Body of pancreas (tissue), 4 donors: ENCODE measurements around the gene TMEM221. TPM values are rescaled to one million over a fixed set of nuclear protein-coding genes. Genes with fewer than 3 reads are reported as not detected.

Experiments used
- ATAC-seq: fragments of 150-250 bp; one replicate; pipeline ENCODE4 v1.9.1; 2016
- DNase-seq, 4 donors: peaks; one replicate each; pipeline ENCODE4 v3.0.0-alpha.2; 2019
- H3K27ac ChIP-seq, 4 donors: fragments of 200-600 bp; sonication (generic); 1 replicate in 3 of 4; 2 replicates in 1 of 4; pipeline versions ENCODE4 v1.5.1 to v1.6.1; 2016 to 2019; ENCODE audit warnings: mild to moderate bottlenecking in 1 of 4, mixed read lengths in 1 of 4, moderate library complexity in 1 of 4
- H3K27me3 ChIP-seq, 2 donors: fragments of 200-600 bp; sonication (generic); one replicate each; pipeline ENCODE4 v1.6.0; 2016; ENCODE audit warnings: mild to moderate bottlenecking in 1 of 2
- H3K36me3 ChIP-seq, 2 donors: fragments of 200-600 bp; sonication (generic); replicated peaks in 1 of 2; 2 replicates each; pipeline ENCODE4 v1.5.1; 2016; ENCODE audit warnings: low read depth in 2 of 2; ENCODE audit not compliant: insufficient read depth in 1 of 2
- H3K4me1 ChIP-seq: fragments of 200-600 bp; sonication (generic); one replicate; pipeline ENCODE4 v1.6.0; 2016
- H3K4me3 ChIP-seq, 2 donors: fragments of 200-600 bp; sonication (generic); 1 replicate in 1 of 2; 2 replicates in 1 of 2; pipeline ENCODE4 v1.5.1; 2016 to 2019
- H3K9me3 ChIP-seq, 3 donors: fragments of 200-600 bp; sonication (generic); 1 replicate in 2 of 3; 2 replicates in 1 of 3; pipeline ENCODE4 v1.5.1; 2016
- POLR2A ChIP-seq, 3 donors: fragments of 450-650 bp; IDR thresholded peaks; one replicate each; pipeline ENCODE4 v1.6.1; 2016; ENCODE audit warnings: antibody characterized with exemption in 3 of 3, mild to moderate bottlenecking in 2 of 3
- WGBS, 2 donors: methylation state at CpG; one replicate each; pipeline ENCODE4 v1.1.5; 2017; 5-methylcytosine and 5-hydroxymethylcytosine counted together
- intact Hi-C: fragments of 100-400 bp; cut with DNase I; formaldehyde crosslinking; loops from one replicate; pipeline ENCODE4 v1.15.1; 2023
- total RNA-seq, 2 donors: library from RNA; depleted of rRNA; stranded (reverse); fragments of >200 nt; gene quantifications; one replicate each; pipeline ENCODE4 v1.1.0, GENCODE V29; 2016
- TF ChIP-seq, protein P1 (sequence below), 7 experiments: fragments of 450-650 bp in 4 of 7; fragments of 200-600 bp in 3 of 7; sonication (generic) in 3 of 7; IDR thresholded peaks; one replicate each; pipeline ENCODE4 v1.5.1; 2016 to 2019; ENCODE audit warnings: antibody characterized with exemption in 7 of 7

Gene TMEM221
- total RNA-seq, 2 donors from 2014 or later, result 0.52 TPM; not detected in 1

GRCh38 chr19:17436094-17436873, 12.2 kb downstream of the TMEM221 start:
- intact Hi-C loops, result no loop called here
- DNase-seq, result no peak
- H3K4me1 ChIP-seq, result no peaks in the 10 kb centered on the region
- no peaks in the 10 kb centered on the region for H3K9me3 ChIP-seq
- TF ChIP-seq POLR2A (IDR thresholded peaks at IDR 0.05), result no peak
- TF ChIP-seq, protein P1, sequence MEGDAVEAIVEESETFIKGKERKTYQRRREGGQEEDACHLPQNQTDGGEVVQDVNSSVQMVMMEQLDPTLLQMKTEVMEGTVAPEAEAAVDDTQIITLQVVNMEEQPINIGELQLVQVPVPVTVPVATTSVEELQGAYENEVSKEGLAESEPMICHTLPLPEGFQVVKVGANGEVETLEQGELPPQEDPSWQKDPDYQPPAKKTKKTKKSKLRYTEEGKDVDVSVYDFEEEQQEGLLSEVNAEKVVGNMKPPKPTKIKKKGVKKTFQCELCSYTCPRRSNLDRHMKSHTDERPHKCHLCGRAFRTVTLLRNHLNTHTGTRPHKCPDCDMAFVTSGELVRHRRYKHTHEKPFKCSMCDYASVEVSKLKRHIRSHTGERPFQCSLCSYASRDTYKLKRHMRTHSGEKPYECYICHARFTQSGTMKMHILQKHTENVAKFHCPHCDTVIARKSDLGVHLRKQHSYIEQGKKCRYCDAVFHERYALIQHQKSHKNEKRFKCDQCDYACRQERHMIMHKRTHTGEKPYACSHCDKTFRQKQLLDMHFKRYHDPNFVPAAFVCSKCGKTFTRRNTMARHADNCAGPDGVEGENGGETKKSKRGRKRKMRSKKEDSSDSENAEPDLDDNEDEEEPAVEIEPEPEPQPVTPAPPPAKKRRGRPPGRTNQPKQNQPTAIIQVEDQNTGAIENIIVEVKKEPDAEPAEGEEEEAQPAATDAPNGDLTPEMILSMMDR (IDR thresholded peaks at IDR 0.05), result no peak
- H3K36me3 ChIP-seq, result no peaks in the 10 kb centered on the region
- no peak overlapping the region for H3K4me3 ChIP-seq
- no peaks in the 10 kb centered on the region for H3K27me3 ChIP-seq
- no peak for ATAC-seq
- 93 to 98% methylated on average over 20 to 25 of the region's 25 CpGs for WGBS, 2 donors
- H3K27ac ChIP-seq, result no peak overlapping the region

DNA sequence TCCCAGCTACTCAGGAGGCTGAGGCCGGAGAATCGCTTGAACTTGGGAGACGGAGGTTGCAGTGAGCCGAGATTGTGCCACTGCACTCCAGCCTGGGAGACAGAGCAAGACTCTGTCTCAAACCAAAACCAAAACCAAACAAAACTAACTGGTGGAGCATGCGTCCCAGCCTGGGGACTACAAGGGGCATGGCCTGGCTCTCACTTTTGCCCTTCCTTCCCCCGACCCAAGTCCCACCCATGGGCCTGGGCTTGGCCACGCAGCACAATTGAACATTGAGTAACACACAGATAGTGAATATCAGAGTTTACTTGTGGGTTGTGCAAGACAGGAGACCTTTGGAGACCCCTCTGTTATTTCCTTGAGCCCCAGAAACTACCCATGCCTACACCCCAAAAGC, 13.2 kb downstream of the TMEM221 start:
- Histone ChIP-seq H3K36me3 (no peaks in the 10 kb centered on the region), H3K9me3 (no peaks in the 10 kb centered on the region), H3K4me3 (no peak overlapping the region), H3K27me3 (no peaks in the 10 kb centered on the region), H3K27ac (no peak overlapping the region), H3K4me1 (no peaks in the 10 kb centered on the region)
- 80 to 86% methylated on average over 7 of the region's 7 CpGs for whole genome bisulfite sequencing, 2 donors
- intact Hi-C loops, result no loop called here
- DNase-seq, result no peak
- TF ChIP-seq POLR2A (IDR thresholded peaks at IDR 0.05), result no peak
- TF ChIP-seq, protein P1 (IDR thresholded peaks at IDR 0.05), result no peak
- no peak for ATAC-seq

GRCh38 chr19:17431417-17431816, 17.1 kb downstream of the TMEM221 start:
- no peaks in the 10 kb centered on the region for H3K9me3 ChIP-seq
- intact Hi-C loops, result no loop called here
- TF ChIP-seq, protein P1 (IDR thresholded peaks at IDR 0.05), result no peak
- TF ChIP-seq POLR2A (IDR thresholded peaks at IDR 0.05), result no peak
- H3K27ac ChIP-seq, result no peak overlapping the region
- H3K27me3 ChIP-seq, result no peaks in the 10 kb centered on the region
- WGBS, 2 donors, result 86% methylated on average over 5 to 7 of the region's 7 CpGs
- H3K4me3 ChIP-seq, result no peak overlapping the region
- H3K4me1 ChIP-seq, result no peaks in the 10 kb centered on the region
- no peaks in the 10 kb centered on the region for H3K36me3 ChIP-seq
- DNase-seq (no peak), ATAC-seq (no peak)

DNA sequence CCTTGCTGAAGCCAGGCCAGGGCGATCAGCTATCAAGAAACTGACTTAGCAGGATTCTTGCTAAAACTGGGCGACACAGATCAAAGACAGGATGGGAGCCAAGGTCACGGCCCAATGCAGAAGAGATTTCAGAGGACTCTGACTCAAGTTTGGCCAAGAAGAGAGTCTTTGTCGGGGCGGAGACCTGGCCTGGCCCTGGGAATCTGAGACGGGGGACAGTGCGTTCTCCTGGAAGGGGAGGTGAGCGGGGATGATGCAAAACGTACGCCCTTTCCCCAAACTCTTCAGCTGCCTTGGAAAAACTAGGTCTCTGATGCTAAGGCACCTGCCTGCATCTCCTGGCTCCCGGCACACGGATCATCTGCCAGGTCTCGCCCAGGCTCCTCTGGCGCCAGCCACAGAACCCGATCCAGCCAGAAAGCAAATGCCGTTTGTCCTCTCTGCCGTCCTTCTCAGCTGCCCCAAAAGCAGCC, 18.8 kb downstream of the TMEM221 start:
- no peak for DNase-seq
- H3K4me1 ChIP-seq, result no peaks in the 10 kb centered on the region
- intact Hi-C loops, result no loop called here
- no peak overlapping the region for H3K27ac ChIP-seq
- ATAC-seq, result no peak
- 58 to 61% methylated on average over 14 to 17 of the region's 17 CpGs for WGBS, 2 donors
- TF ChIP-seq, protein P1 (IDR thresholded peaks at IDR 0.05), result no peak
- no peak for TF ChIP-seq POLR2A (IDR thresholded peaks at IDR 0.05)
- no peak overlapping the region for H3K4me3 ChIP-seq
- H3K36me3 ChIP-seq, result no peaks in the 10 kb centered on the region
- H3K27me3 ChIP-seq, result no peaks in the 10 kb centered on the region
- no peaks in the 10 kb centered on the region for H3K9me3 ChIP-seq
